ENCODE results near the gene COBLL1.

- TF ChIP-seq FOXP2 (optimal IDR thresholded peaks at IDR 0.05; ENCODE audit: borderline replicate concordance, extremely low read depth, extremely low read length, insufficient read depth), result no peak
- TF ChIP-seq SIN3A (IDR thresholded peaks at IDR 0.05; ENCODE audit: borderline replicate concordance, insufficient read depth, low read length), result no peak
These were observed 54.8 kb downstream of the COBLL1 start for GRCh38 chr2:164786787-164787186.
